H9 (cell line): Measurements from ENCODE around the gene SHROOM1. TPM values are rescaled to one million over a fixed set of nuclear protein-coding genes. Genes with fewer than 3 reads are reported as not detected.

Source experiments
- DNase-seq: peaks from one replicate; pipeline ENCODE4 v3.0.0-alpha.2; 2017
- H2AFZ ChIP-seq: one replicate; pipeline ENCODE4 v1.6.1; 2013; ENCODE audit warnings: mild to moderate bottlenecking, low read length, control low read depth, moderate library complexity
- H2AK5ac ChIP-seq: 2 replicates; pipeline ENCODE4 v1.6.1; 2013; ENCODE audit warnings: low read length, control low read depth, mixed read lengths; ENCODE audit not compliant: insufficient read length
- H2BK120ac ChIP-seq: one replicate; pipeline ENCODE4 v1.6.1; 2013; ENCODE audit warnings: low read depth, mild to moderate bottlenecking, low read length, control low read depth, inconsistent platforms; ENCODE audit not compliant: poor library complexity, severe bottlenecking
- H2BK12ac ChIP-seq: 2 replicates; pipeline ENCODE4 v1.6.1; 2013; ENCODE audit warnings: low read length, control low read depth, mixed read lengths, low read depth; ENCODE audit not compliant: insufficient read length
- H2BK15ac ChIP-seq: 2 replicates; pipeline ENCODE4 v1.6.1; 2013; ENCODE audit warnings: low read depth, low read length, control low read depth
- H2BK20ac ChIP-seq: one replicate; pipeline ENCODE4 v1.6.1; 2013; ENCODE audit warnings: low read depth, mild to moderate bottlenecking, low read length, control low read depth, inconsistent platforms; ENCODE audit not compliant: poor library complexity, severe bottlenecking
- H2BK5ac ChIP-seq: 2 replicates; pipeline ENCODE4 v1.6.1; 2013; ENCODE audit warnings: low read length, control low read depth, mixed read lengths; ENCODE audit not compliant: insufficient read length
- H3K14ac ChIP-seq: 2 replicates; pipeline ENCODE4 v1.6.1; 2013; ENCODE audit warnings: low read length, control low read depth; ENCODE audit not compliant: insufficient read depth
- H3K18ac ChIP-seq: 2 replicates; pipeline ENCODE4 v1.6.1; 2013; ENCODE audit warnings: low read depth, mild to moderate bottlenecking, mixed read lengths, low read length, control low read depth; ENCODE audit not compliant: insufficient read length
- H3K23ac ChIP-seq: 2 replicates; pipeline ENCODE4 v1.6.1; 2013; ENCODE audit warnings: low read length, control low read depth, mixed read lengths, low read depth; ENCODE audit not compliant: insufficient read length
- H3K23me2 ChIP-seq: 2 replicates; pipeline ENCODE4 v1.6.1; 2013; ENCODE audit warnings: low read depth, mild to moderate bottlenecking, mixed read lengths, low read length, control low read depth; ENCODE audit not compliant: insufficient read length, poor library complexity, severe bottlenecking
- H3K27ac ChIP-seq: 2 replicates; pipeline ENCODE4 v1.5.1; 2013; ENCODE audit warnings: low read length, control low read depth, mixed read lengths, low read depth; ENCODE audit not compliant: insufficient read length
- H3K27me3 ChIP-seq: 2 replicates; pipeline ENCODE4 v1.6.1; 2013; ENCODE audit warnings: low read length, control low read depth, inconsistent platforms; ENCODE audit not compliant: insufficient read depth
- H3K4ac ChIP-seq: 2 replicates; pipeline ENCODE4 v1.6.1; 2013; ENCODE audit warnings: low read depth, mild to moderate bottlenecking, control low read depth, inconsistent platforms, low read length, moderate library complexity
- H3K4me1 ChIP-seq: 2 replicates; pipeline ENCODE4 v1.6.1; 2013; ENCODE audit warnings: low read length, control low read depth, inconsistent platforms; ENCODE audit not compliant: insufficient read depth
- H3K4me2 ChIP-seq: 2 replicates; pipeline ENCODE4 v1.6.1; 2013; ENCODE audit warnings: low read length, control low read depth, mixed read lengths; ENCODE audit not compliant: insufficient read length, insufficient read depth
- H3K56ac ChIP-seq: 2 replicates; pipeline ENCODE4 v1.6.1; 2013; ENCODE audit warnings: low read depth, mild to moderate bottlenecking, mixed read lengths, low read length, control low read depth; ENCODE audit not compliant: insufficient read length
- H3K79me1 ChIP-seq: 2 replicates; pipeline ENCODE4 v1.6.1; 2013; ENCODE audit warnings: low read depth, mild to moderate bottlenecking, moderate library complexity, low read length, control low read depth, inconsistent platforms; ENCODE audit not compliant: insufficient read depth, poor library complexity, severe bottlenecking
- H3K79me2 ChIP-seq: 2 replicates; pipeline ENCODE4 v1.6.1; 2013; ENCODE audit warnings: low read length, control low read depth, inconsistent platforms; ENCODE audit not compliant: insufficient read depth
- H3K9ac ChIP-seq: 2 replicates; pipeline ENCODE4 v1.6.1; 2013; ENCODE audit warnings: low read length, control low read depth, mixed read lengths; ENCODE audit not compliant: insufficient read length; ENCODE audit errors: extremely low read depth
- H3K9me3 ChIP-seq: one replicate; pipeline ENCODE4 v1.6.1; 2013; ENCODE audit warnings: low read depth, low read length, inconsistent platforms; ENCODE audit not compliant: control insufficient read depth
- H3T11ph ChIP-seq: one replicate; pipeline ENCODE4 v1.6.1; 2013; ENCODE audit warnings: mild to moderate bottlenecking, low read length, control low read depth, inconsistent platforms
- H4K20me1 ChIP-seq: one replicate; pipeline ENCODE4 v1.6.1; 2013; ENCODE audit not compliant: control insufficient read depth, insufficient read length, insufficient read depth
- H4K5ac ChIP-seq: 2 replicates; pipeline ENCODE4 v1.6.1; 2013; ENCODE audit warnings: low read depth, mild to moderate bottlenecking, mixed read lengths, low read length, control low read depth; ENCODE audit not compliant: insufficient read length
- H4K8ac ChIP-seq: replicated peaks from 2 replicates; pipeline ENCODE4 v1.6.1; 2013; ENCODE audit warnings: low read length, control low read depth, mixed read lengths, low read depth; ENCODE audit not compliant: insufficient read length
- H4K91ac ChIP-seq: 2 replicates; pipeline ENCODE4 v1.6.1; 2013; ENCODE audit warnings: low read depth, mild to moderate bottlenecking, moderate library complexity, mixed read lengths, low read length, control low read depth; ENCODE audit not compliant: insufficient read length
- H3K27ac Mint-ChIP-seq, 3 experiments: 2 replicates in 2 of 3; 3 replicates in 1 of 3; pipeline ENCODE4 v1.8.0; 2020 to 2021; ENCODE audit warnings: mixed read lengths in 3 of 3, mild to moderate bottlenecking in 1 of 3, moderate library complexity in 1 of 3
- H3K27me3 Mint-ChIP-seq: 2 replicates; pipeline ENCODE4 v1.8.0; 2021; ENCODE audit warnings: low read depth, mild to moderate bottlenecking, moderate library complexity, mixed read lengths
- H3K36me3 Mint-ChIP-seq, 3 experiments: 2 replicates in 2 of 3; 3 replicates in 1 of 3; pipeline ENCODE4 v1.8.0; 2020 to 2021; ENCODE audit warnings: low read depth in 3 of 3, mixed read lengths in 3 of 3; ENCODE audit not compliant: insufficient read depth in 1 of 3
- H3K4me1 Mint-ChIP-seq, 2 experiments: 2 replicates each; pipeline ENCODE4 v1.8.0; 2020; ENCODE audit warnings: mixed read lengths in 2 of 2
- H3K4me3 Mint-ChIP-seq, 2 experiments: 2 replicates in 1 of 2; 3 replicates in 1 of 2; pipeline ENCODE4 v1.8.0; 2020 to 2021; ENCODE audit warnings: mild to moderate bottlenecking in 2 of 2, mixed read lengths in 2 of 2, moderate library complexity in 1 of 2
- H3K9me3 Mint-ChIP-seq, 2 experiments: 2 replicates in 1 of 2; 3 replicates in 1 of 2; pipeline ENCODE4 v1.8.0; 2020; ENCODE audit warnings: mild to moderate bottlenecking in 2 of 2, mixed read lengths in 2 of 2, moderate library complexity in 1 of 2
- CTCF ChIP-seq: fragments of 200-600 bp; sonication (generic); conservative IDR thresholded peaks from 3 replicates; pipeline ENCODE4 v1.8.0; 2021; ENCODE audit warnings: antibody characterized with exemption, mild to moderate bottlenecking
- WGBS: extraction: QIAGEN DNeasy Blood & Tissue Kit; methylation state at CpG from one replicate; pipeline ENCODE4 v1.1.7; 2013; ENCODE audit warnings: missing lambda C conversion rate, low lambda C conversion rate, mixed read lengths; ENCODE audit not compliant: insufficient read length; ENCODE audit errors: extremely low coverage; 5-methylcytosine and 5-hydroxymethylcytosine counted together
- total RNA-seq: library from RNA; stranded (reverse); gene quantifications from 2 replicates; pipeline ENCODE4 v1.2.1, GENCODE V29; 2021

Gene SHROOM1
- total RNA-seq, 1 experiment from 2014 or later: 7.0 TPM

GRCh38 chr5:132781029-132781428 is 49.4 kb downstream of the SHROOM1 start:
- TF ChIP-seq CTCF: no peak
- peaks cover 9% of the 10 kb centered on the region in 2 experiments for H3K4me1 Mint-ChIP-seq
- no peak overlapping the region for H2BK15ac ChIP-seq
- peaks cover 3% of the 10 kb centered on the region; the same call in 1 of the 2 replicates for H3K4me1 ChIP-seq
- H2AK5ac ChIP-seq: no peak overlapping the region
- no peak overlapping the region for H3K23ac ChIP-seq
- no peak overlapping the region for H2BK12ac ChIP-seq
- H3T11ph ChIP-seq: no peak overlapping the region
- H3K79me2 ChIP-seq: no peaks in the 10 kb centered on the region
- peaks cover 51% of the 10 kb centered on the region for H3K27me3 Mint-ChIP-seq
- H3K4me2 ChIP-seq: no peak overlapping the region
- no peaks in the 10 kb centered on the region for H3K36me3 Mint-ChIP-seq
- peaks cover 13% of the 10 kb centered on the region for H3K23me2 ChIP-seq
- no peak overlapping the region for H3K4me3 Mint-ChIP-seq
- no peak overlapping the region for H4K91ac ChIP-seq
- DNase-seq: no peak
- H3K79me1 ChIP-seq: no peaks in the 10 kb centered on the region
- H3K56ac ChIP-seq: no peak overlapping the region
- H2BK120ac ChIP-seq: no peak overlapping the region
- no peak overlapping the region for H3K18ac ChIP-seq
- H3K4ac ChIP-seq: no peak overlapping the region
- no peak overlapping the region for H2AFZ ChIP-seq
- H3K27ac Mint-ChIP-seq: no peak overlapping the region
- no peaks in the 10 kb centered on the region for H3K9me3 ChIP-seq
- H3K27me3 ChIP-seq: peaks cover 15% of the 10 kb centered on the region; the same call in 1 of the 2 replicates
- no peak overlapping the region for H4K5ac ChIP-seq
- no peak overlapping the region for H4K8ac ChIP-seq
- no peak overlapping the region for H3K27ac ChIP-seq
- no peak overlapping the region for H3K9ac ChIP-seq
- no peak overlapping the region for H2BK5ac ChIP-seq
- H3K14ac ChIP-seq: no peak overlapping the region
- H3K9me3 Mint-ChIP-seq: no peaks in the 10 kb centered on the region; a peak in 1 of 5 replicates
- no peaks in the 10 kb centered on the region for H4K20me1 ChIP-seq
- H2BK20ac ChIP-seq: no peak overlapping the region
- WGBS: no CpG with 5 or more reads among the region's 4 CpGs
